Osteoblast (primary cell): Measurements from ENCODE around the gene CHD9NB. TPM values are rescaled to one million over a fixed set of nuclear protein-coding genes. Genes with fewer than 3 reads are reported as not detected.

Experiments used
- DNase-seq: peaks from one replicate; pipeline ENCODE4 v3.0.0; 2011; ENCODE audit warnings: low spot score, mixed read lengths; ENCODE audit not compliant: insufficient read length; ENCODE audit errors: missing footprints
- H2AFZ ChIP-seq: 2 replicates; pipeline ENCODE4 v1.6.0; 2011; ENCODE audit warnings: mild to moderate bottlenecking, low read length
- H3K27ac ChIP-seq: 2 replicates; pipeline ENCODE4 v1.5.1; 2011; ENCODE audit warnings: mild to moderate bottlenecking, low read depth, low read length, moderate library complexity
- H3K27me3 ChIP-seq: 2 replicates; pipeline ENCODE4 v1.6.0; 2012; ENCODE audit warnings: mild to moderate bottlenecking, control low read depth, inconsistent platforms, low read length, moderate library complexity; ENCODE audit not compliant: insufficient read depth
- H3K36me3 ChIP-seq: 2 replicates; pipeline ENCODE4 v1.5.1; 2011; ENCODE audit warnings: mild to moderate bottlenecking, low read length, control low read depth, moderate library complexity; ENCODE audit not compliant: insufficient read depth
- H3K4me1 ChIP-seq: 2 replicates; pipeline ENCODE4 v1.5.1; 2011; ENCODE audit warnings: mild to moderate bottlenecking, low read length, control low read depth, moderate library complexity; ENCODE audit not compliant: insufficient read depth
- H3K4me2 ChIP-seq: 2 replicates; pipeline ENCODE4 v1.6.0; 2011; ENCODE audit warnings: mild to moderate bottlenecking, low read length; ENCODE audit not compliant: insufficient read depth
- H3K4me3 ChIP-seq: fragments of 200-600 bp; sonication (generic); 3 replicates; pipeline ENCODE4 v1.5.1; 2012; ENCODE audit warnings: mild to moderate bottlenecking, low read length, inconsistent platforms; ENCODE audit not compliant: insufficient read depth
- H3K79me2 ChIP-seq: 2 replicates; pipeline ENCODE4 v1.6.0; 2012; ENCODE audit warnings: mild to moderate bottlenecking, low read length, control low read depth, inconsistent platforms; ENCODE audit not compliant: insufficient read depth
- H3K9me3 ChIP-seq: 2 replicates; pipeline ENCODE4 v1.5.1; 2011; ENCODE audit warnings: low read depth, low read length, control low read depth
- H4K20me1 ChIP-seq: 2 replicates; pipeline ENCODE4 v1.6.0; 2012; ENCODE audit warnings: mild to moderate bottlenecking, low read length, control low read depth; ENCODE audit not compliant: insufficient read depth
- CTCF ChIP-seq: IDR thresholded peaks from 2 replicates; pipeline ENCODE4 v1.5.1; 2011; ENCODE audit warnings: mild to moderate bottlenecking, low read depth, low read length, moderate library complexity; ENCODE audit errors: extremely low read depth
- total RNA-seq: library from RNA; depleted of rRNA; stranded (reverse); fragments of >200 nt; gene quantifications from 2 replicates; pipeline ENCODE4 v1.2.3, GENCODE V29; 2012

Gene CHD9NB
- total RNA-seq, 1 donor = 1.1 TPM

- Histone ChIP-seq H3K27me3 (no peaks in the 10 kb centered on the region), H3K79me2 (peaks cover 30% of the 10 kb centered on the region), H3K4me2 (no peak overlapping the region), H3K36me3 (no peaks in the 10 kb centered on the region), H3K9me3 (no peaks in the 10 kb centered on the region), H4K20me1 (peaks cover 6% of the 10 kb centered on the region), H3K4me3 (no peak overlapping the region), H2AFZ (no peak overlapping the region), H3K4me1 (peaks cover 42% of the 10 kb centered on the region), H3K27ac (no peak overlapping the region)
- no peak for TF ChIP-seq CTCF
- no peak for DNase-seq
These were observed 41.4 kb upstream of the CHD9NB start for GRCh38 chr16:53094013-53094630.

GRCh38 chr16:53093162-53093744 is 40.6 kb upstream of the CHD9NB start:
- no peak overlapping the region for H2AFZ ChIP-seq

GRCh38 chr16:53092284-53092683 is 39.6 kb upstream of the CHD9NB start:
- Histone ChIP-seq H3K79me2 (peaks cover 27% of the 10 kb centered on the region), H3K4me3 (no peak overlapping the region)
- TF ChIP-seq CTCF = no peak

More at GRCh38 chr16:53093162-53093744, 40.6 kb upstream of the CHD9NB start:
- H3K4me1 ChIP-seq = peaks cover 33% of the 10 kb centered on the region
- no peak overlapping the region for H3K4me3 ChIP-seq
- H4K20me1 ChIP-seq = peaks cover 6% of the 10 kb centered on the region
- no peak for DNase-seq
- no peaks in the 10 kb centered on the region for H3K9me3 ChIP-seq
- H3K79me2 ChIP-seq = peaks cover 30% of the 10 kb centered on the region
- TF ChIP-seq CTCF = no peak
- H3K36me3 ChIP-seq = no peaks in the 10 kb centered on the region
- no peak overlapping the region for H3K27ac ChIP-seq
- H3K4me2 ChIP-seq = no peak overlapping the region
- H3K27me3 ChIP-seq = no peaks in the 10 kb centered on the region

GRCh38 chr16:53091466-53092211 is 38.9 kb upstream of the CHD9NB start:
- no peak overlapping the region for H2AFZ ChIP-seq
- peak; percentile 90 for DNase-seq
- H3K27me3 ChIP-seq = no peaks in the 10 kb centered on the region
- H3K4me3 ChIP-seq = peak overlapping the region; percentile 51
- H4K20me1 ChIP-seq = peaks cover 6% of the 10 kb centered on the region
- peaks cover 22% of the 10 kb centered on the region for H3K79me2 ChIP-seq
- peak overlapping the region; percentile 84 for H3K4me2 ChIP-seq
- peak overlapping the region; percentile 95 for H3K27ac ChIP-seq
- peaks cover 37% of the 10 kb centered on the region for H3K4me1 ChIP-seq
- H3K36me3 ChIP-seq = no peaks in the 10 kb centered on the region
- no peaks in the 10 kb centered on the region for H3K9me3 ChIP-seq
- no peak for TF ChIP-seq CTCF

More at GRCh38 chr16:53092284-53092683, 39.6 kb upstream of the CHD9NB start:
- no peak for DNase-seq
- Histone ChIP-seq H3K27me3 (no peaks in the 10 kb centered on the region), H3K4me2 (peak overlapping the region; percentile 84), H3K27ac (peak overlapping the region; percentile 95), H2AFZ (no peak overlapping the region), H3K9me3 (no peaks in the 10 kb centered on the region), H3K36me3 (no peaks in the 10 kb centered on the region), H4K20me1 (peaks cover 6% of the 10 kb centered on the region), H3K4me1 (peaks cover 31% of the 10 kb centered on the region)
